Measurements from ENCODE around the gene TFCP2.

The TFCP2 gene

GRCh38 chr12:51047655-51048540, 125.0 kb downstream of the TFCP2 start, which contains the start of gene LETMD1:
TSS of gene LETMD1 (plus strand) at chr12:51048327. CDS start at chr12:51048357, 30 bp downstream.
- DNase-seq (ENCODE audit: insufficient read length, low spot score), result peak; percentile 82
- peak; percentile 97 for FAIRE-seq
- TF ChIP-seq POLR2A (IDR thresholded peaks at IDR 0.05; ENCODE audit: low read depth, low read length) (peak; percentile 90), PAX5 (IDR thresholded peaks at IDR 0.05; ENCODE audit: insufficient read depth, low read length, severe bottlenecking) (no peak), SPI1 (IDR thresholded peaks at IDR 0.05; ENCODE audit: low read depth, low read length) (no peak), POLR2AphosphoS5 (IDR thresholded peaks at IDR 0.05; ENCODE audit: low read depth, low read length) (peak; percentile 90), TAF1 (IDR thresholded peaks at IDR 0.05; ENCODE audit: low read depth, low read length) (peak; percentile 89), POU2F2 (IDR thresholded peaks at IDR 0.05; ENCODE audit: low read depth, low read length) (peak; percentile 76; the same call in 1 of the 2 replicates)
